Measurements from ENCODE around the gene CENPF. TPM values are rescaled to one million over a fixed set of nuclear protein-coding genes. Genes with fewer than 3 reads are reported as not detected.
A peak's percentile ranks its signal among the peaks of the same experiment; 100 is the strongest.

CENPF gene, protein sequence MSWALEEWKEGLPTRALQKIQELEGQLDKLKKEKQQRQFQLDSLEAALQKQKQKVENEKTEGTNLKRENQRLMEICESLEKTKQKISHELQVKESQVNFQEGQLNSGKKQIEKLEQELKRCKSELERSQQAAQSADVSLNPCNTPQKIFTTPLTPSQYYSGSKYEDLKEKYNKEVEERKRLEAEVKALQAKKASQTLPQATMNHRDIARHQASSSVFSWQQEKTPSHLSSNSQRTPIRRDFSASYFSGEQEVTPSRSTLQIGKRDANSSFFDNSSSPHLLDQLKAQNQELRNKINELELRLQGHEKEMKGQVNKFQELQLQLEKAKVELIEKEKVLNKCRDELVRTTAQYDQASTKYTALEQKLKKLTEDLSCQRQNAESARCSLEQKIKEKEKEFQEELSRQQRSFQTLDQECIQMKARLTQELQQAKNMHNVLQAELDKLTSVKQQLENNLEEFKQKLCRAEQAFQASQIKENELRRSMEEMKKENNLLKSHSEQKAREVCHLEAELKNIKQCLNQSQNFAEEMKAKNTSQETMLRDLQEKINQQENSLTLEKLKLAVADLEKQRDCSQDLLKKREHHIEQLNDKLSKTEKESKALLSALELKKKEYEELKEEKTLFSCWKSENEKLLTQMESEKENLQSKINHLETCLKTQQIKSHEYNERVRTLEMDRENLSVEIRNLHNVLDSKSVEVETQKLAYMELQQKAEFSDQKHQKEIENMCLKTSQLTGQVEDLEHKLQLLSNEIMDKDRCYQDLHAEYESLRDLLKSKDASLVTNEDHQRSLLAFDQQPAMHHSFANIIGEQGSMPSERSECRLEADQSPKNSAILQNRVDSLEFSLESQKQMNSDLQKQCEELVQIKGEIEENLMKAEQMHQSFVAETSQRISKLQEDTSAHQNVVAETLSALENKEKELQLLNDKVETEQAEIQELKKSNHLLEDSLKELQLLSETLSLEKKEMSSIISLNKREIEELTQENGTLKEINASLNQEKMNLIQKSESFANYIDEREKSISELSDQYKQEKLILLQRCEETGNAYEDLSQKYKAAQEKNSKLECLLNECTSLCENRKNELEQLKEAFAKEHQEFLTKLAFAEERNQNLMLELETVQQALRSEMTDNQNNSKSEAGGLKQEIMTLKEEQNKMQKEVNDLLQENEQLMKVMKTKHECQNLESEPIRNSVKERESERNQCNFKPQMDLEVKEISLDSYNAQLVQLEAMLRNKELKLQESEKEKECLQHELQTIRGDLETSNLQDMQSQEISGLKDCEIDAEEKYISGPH (N-terminal part only)
- total RNA-seq, result 1 to 10 TPM in 2 of 4 donors, under 1 TPM in 2; 0.32 to 1.2 (median 0.99) TPM

DNA sequence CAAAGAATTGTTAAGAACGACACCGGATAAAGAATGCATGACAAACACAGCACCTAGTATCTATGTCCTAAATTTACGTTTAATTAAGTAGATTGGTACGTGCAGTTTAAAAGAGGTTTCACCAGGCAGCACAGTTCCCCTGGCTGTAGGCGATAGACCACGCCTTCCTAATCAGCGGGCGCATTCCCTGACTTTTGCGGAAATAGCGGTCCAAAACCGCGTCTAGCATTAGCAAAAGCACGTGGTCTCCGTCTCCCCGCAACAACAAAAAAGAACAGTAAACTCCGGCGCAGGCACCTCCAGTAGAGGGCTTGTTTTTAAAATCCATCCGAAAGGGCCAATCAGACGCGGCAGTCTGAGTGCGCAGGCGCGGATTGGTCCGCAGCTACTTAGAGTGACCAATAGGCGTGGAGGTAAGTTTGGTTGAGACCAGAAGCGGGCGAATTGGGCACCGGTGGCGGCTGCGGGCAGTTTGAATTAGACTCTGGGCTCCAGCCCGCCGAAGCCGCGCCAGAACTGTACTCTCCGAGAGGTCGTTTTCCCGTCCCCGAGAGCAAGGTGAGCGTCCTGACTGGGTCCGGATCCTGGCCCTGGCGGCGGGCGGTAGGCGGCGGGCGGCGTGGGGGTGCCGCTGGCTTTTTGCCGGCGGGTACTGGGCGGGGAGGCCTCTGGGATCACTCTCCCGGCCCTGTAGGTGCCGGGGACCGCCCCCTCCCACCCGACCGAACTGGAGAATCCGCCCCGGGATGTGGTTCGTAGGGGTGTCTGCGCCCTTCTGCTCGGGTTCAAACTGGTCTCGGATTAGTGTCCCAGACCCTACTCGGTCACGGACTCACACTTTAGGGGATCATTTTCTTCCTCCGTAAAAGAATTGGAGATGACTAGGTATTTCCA, at the start of gene CENPF:
Gene CENPF (plus strand): TSS at position 432 of the 894 bp plus-strand sequence. CDS start 10,560 bp downstream, outside the sequence.
- Histone ChIP-seq H3K27me3 (no peaks in the 10 kb centered on the region), H3K4me3 (peak within 1 kb of the TSS; percentile 73 to 79 (median 74)), H3K27ac (replicated peaks in 1 of 4) (peak within 1 kb of the TSS in 1 of 4 donors; percentile 31), H3K9me3 (no peaks in the 10 kb centered on the region), H3K36me3 (no peaks in the 10 kb centered on the region), H3K4me1 (peaks cover 8 to 19% (median 13%) of the 10 kb centered on the region in 4 donors)
- peak; percentile 99 for DNase-seq (ENCODE audit: extremely low spot score)
- TF ChIP-seq POLR2AphosphoS5 (IDR thresholded peaks at IDR 0.05), result peak in 1 of 2 donors; percentile 74
- TF ChIP-seq, protein P1, sequence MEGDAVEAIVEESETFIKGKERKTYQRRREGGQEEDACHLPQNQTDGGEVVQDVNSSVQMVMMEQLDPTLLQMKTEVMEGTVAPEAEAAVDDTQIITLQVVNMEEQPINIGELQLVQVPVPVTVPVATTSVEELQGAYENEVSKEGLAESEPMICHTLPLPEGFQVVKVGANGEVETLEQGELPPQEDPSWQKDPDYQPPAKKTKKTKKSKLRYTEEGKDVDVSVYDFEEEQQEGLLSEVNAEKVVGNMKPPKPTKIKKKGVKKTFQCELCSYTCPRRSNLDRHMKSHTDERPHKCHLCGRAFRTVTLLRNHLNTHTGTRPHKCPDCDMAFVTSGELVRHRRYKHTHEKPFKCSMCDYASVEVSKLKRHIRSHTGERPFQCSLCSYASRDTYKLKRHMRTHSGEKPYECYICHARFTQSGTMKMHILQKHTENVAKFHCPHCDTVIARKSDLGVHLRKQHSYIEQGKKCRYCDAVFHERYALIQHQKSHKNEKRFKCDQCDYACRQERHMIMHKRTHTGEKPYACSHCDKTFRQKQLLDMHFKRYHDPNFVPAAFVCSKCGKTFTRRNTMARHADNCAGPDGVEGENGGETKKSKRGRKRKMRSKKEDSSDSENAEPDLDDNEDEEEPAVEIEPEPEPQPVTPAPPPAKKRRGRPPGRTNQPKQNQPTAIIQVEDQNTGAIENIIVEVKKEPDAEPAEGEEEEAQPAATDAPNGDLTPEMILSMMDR (IDR thresholded peaks at IDR 0.05), result peak; percentile 22 to 42 (median 29)
- TF ChIP-seq EP300 (IDR thresholded peaks at IDR 0.05), result no peak
- no peak for TF ChIP-seq POLR2A (IDR thresholded peaks at IDR 0.05; ENCODE audit: low read depth)
- under 1% methylated on average over 62 of the region's 65 CpGs for WGBS
- intact Hi-C loops (cut with DNase I), result loop anchor here (1.0 kb wide), 1 partner anchor 267 kb away; no protein-coding TSS in a partner anchor

DNA sequence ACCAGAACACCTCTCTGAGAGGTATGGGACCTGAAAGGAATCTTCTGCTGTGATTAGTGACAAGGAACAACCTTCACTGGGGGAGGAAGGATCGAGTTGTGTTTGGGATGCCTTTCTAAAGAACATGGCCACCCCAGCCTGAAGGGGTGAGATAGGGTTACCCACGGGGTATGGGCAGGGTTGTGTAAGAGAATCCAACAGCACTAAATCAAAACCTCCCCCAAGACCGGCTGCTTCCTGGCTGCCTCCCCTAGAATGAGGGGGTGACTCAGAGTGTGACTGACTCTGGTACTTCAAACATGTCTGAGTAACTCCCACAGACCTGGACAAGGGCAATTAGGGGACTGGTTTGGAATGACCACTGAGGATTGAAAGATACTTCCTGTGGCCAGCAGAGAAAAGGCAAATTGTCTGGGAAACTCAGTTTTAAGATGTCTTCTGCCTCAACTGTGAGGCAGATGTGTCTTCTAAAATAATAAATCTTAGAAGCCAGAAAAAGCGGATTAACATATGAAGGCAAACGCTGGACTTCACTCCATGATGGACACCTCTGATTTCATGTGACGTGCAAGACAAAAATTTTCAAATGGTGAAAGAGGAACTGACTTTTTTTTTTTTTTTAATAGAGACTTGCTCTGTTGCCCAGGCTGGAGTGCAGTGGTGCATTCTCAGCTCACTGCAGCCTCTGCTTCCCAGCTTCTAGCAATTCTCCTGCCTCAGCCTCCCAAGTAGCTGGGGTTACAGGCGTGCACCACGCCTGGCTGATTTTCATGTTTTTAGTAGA, 44.9 kb upstream of the CENPF start:
- Histone ChIP-seq H3K27ac (replicated peaks in 1 of 4) (no peak overlapping the region), H3K4me1 (peaks cover 0 to 1% (median under 1%) of the 10 kb centered on the region in 4 donors), H3K27me3 (no peaks in the 10 kb centered on the region), H3K36me3 (no peaks in the 10 kb centered on the region), H3K9me3 (no peaks in the 10 kb centered on the region), H3K4me3 (no peak overlapping the region)
- intact Hi-C loops (cut with DNase I), result loop anchor here (10.0 kb wide), 2 partner anchors 173 to 223 kb away; no protein-coding TSS in a partner anchor
- DNase-seq (ENCODE audit: extremely low spot score), result no peak
- WGBS, result 76% methylated on average over 8 of the region's 8 CpGs
- TF ChIP-seq, protein P1 (IDR thresholded peaks at IDR 0.05), result no peak
- TF ChIP-seq POLR2A (IDR thresholded peaks at IDR 0.05; ENCODE audit: low read depth) (no peak), POLR2AphosphoS5 (IDR thresholded peaks at IDR 0.05) (no peak), EP300 (IDR thresholded peaks at IDR 0.05) (no peak)

DNA sequence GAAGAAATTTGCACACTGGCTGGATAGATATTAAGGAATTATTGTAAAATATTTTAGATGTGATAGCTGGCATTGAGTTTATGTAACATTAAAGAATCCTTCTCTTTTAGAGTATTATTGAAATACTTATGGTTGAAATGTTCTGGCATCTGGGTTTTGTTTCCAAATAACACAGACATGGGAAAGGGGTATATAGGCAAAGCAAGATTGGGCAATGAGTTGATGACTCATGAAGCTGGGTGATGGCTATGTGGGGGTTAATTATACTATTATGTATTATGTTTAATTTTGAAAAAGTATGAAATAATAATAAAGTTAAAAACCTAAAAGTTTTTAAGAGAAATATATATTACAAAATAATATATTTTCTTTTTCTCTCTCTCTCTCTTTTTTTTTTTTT, 39.1 kb upstream of the CENPF start:
- no peaks in the 10 kb centered on the region for H3K27me3 ChIP-seq
- TF ChIP-seq POLR2A (IDR thresholded peaks at IDR 0.05; ENCODE audit: low read depth) (no peak), EP300 (IDR thresholded peaks at IDR 0.05) (no peak), POLR2AphosphoS5 (IDR thresholded peaks at IDR 0.05) (no peak)
- TF ChIP-seq, protein P1 (IDR thresholded peaks at IDR 0.05), result no peak
- no peaks in the 10 kb centered on the region for H3K4me1 ChIP-seq
- H3K9me3 ChIP-seq, result no peaks in the 10 kb centered on the region
- no peak overlapping the region for H3K27ac ChIP-seq (replicated peaks in 1 of 4)
- DNase-seq (ENCODE audit: extremely low spot score), result no peak
- H3K36me3 ChIP-seq, result no peaks in the 10 kb centered on the region
- no peak overlapping the region for H3K4me3 ChIP-seq
- intact Hi-C loops (cut with DNase I), result no loop called here

Data from esophagus muscularis mucosa (tissue), 4 donors.